Measurements from ENCODE around the gene CYP2U1.
"Not testable (repeated sequence)": the region's sequence is repeated elsewhere in the genome, so short reads cannot be mapped to it uniquely, and the experiment has no call there.

Gene CYP2U1

GRCh38 chr4:107922486-107923473 is 8.6 kb upstream of the CYP2U1 start:
- no peak for DNase-seq

- DNase-seq: not testable (repeated sequence)
Measured at GRCh38 chr4:107925713-107926112, 5.6 kb upstream of the CYP2U1 start.

- DNase-seq: not testable (repeated sequence)
Measured at GRCh38 chr4:107926875-107927274, 4.5 kb upstream of the CYP2U1 start.

- no peak for DNase-seq
Measured at GRCh38 chr4:107931775-107932321, 499 bp downstream of the CYP2U1 start.

- DNase-seq: no peak
Measured at GRCh38 chr4:107935246-107935645, 3.9 kb downstream of the CYP2U1 start.

- no peak for DNase-seq
Measured at GRCh38 chr4:107937040-107937439, 5.7 kb downstream of the CYP2U1 start.

- DNase-seq: no peak
Measured at GRCh38 chr4:107939307-107939706, 8.0 kb downstream of the CYP2U1 start.

- no peak for DNase-seq
Measured at GRCh38 chr4:107945809-107946208, 14.5 kb downstream of the CYP2U1 start.

- no peak for DNase-seq
Measured at GRCh38 chr4:107950746-107951540, 19.6 kb downstream of the CYP2U1 start.

GRCh38 chr4:107951551-107951950 is 20.2 kb downstream of the CYP2U1 start:
- no peak for DNase-seq

- no peak for DNase-seq
Measured at GRCh38 chr4:107956011-107956410, 24.7 kb downstream of the CYP2U1 start.

- DNase-seq: no peak
Measured at GRCh38 chr4:107966903-107967302, 35.6 kb downstream of the CYP2U1 start.

- DNase-seq: not testable (repeated sequence)
Measured at GRCh38 chr4:107967519-107967918, 36.2 kb downstream of the CYP2U1 start.

GRCh38 chr4:107967921-107968320 is 36.6 kb downstream of the CYP2U1 start:
- DNase-seq: not testable (repeated sequence)

GRCh38 chr4:107970063-107970798 is 38.9 kb downstream of the CYP2U1 start:
- DNase-seq: no peak

GRCh38 chr4:107972605-107973004 is 41.3 kb downstream of the CYP2U1 start:
- no peak for DNase-seq

- no peak for DNase-seq
Measured at GRCh38 chr4:107974523-107974922, 43.2 kb downstream of the CYP2U1 start.

GRCh38 chr4:107977482-107977881 is 46.1 kb downstream of the CYP2U1 start:
- no peak for DNase-seq

GRCh38 chr4:107977966-107978705 is 46.8 kb downstream of the CYP2U1 start:
- DNase-seq: no peak

- DNase-seq: no peak
Measured at GRCh38 chr4:107978716-107979451, 47.5 kb downstream of the CYP2U1 start.

Data from NCI-H187 (cell line).